NCI-H2029 treated with DMSO at 0.1 percent for 48 hours (cell line): Measurements from ENCODE around the gene SPPL3.
"Not testable (repeated sequence)": the region's sequence is repeated elsewhere in the genome, so short reads cannot be mapped to it uniquely, and the experiment has no call there.

Experiments
- DNase-seq: peaks from one replicate; lab custom pipeline; 2025; lab: John Stamatoyannopoulos, UW

Gene SPPL3

GRCh38 chr12:120843472-120843871, 60.7 kb downstream of the SPPL3 start:
- DNase-seq, result no peak

- DNase-seq, result no peak
Observed at GRCh38 chr12:120842595-120842994, 61.6 kb downstream of the SPPL3 start.

GRCh38 chr12:120841525-120841924, 62.6 kb downstream of the SPPL3 start:
- DNase-seq, result no peak

GRCh38 chr12:120839503-120839902, 64.7 kb downstream of the SPPL3 start:
- no peak for DNase-seq

GRCh38 chr12:120838629-120839383, 65.4 kb downstream of the SPPL3 start:
- DNase-seq, result not testable (repeated sequence)

- no peak for DNase-seq
Observed at GRCh38 chr12:120836114-120836684, 68.0 kb downstream of the SPPL3 start.

- DNase-seq, result no peak
Observed at GRCh38 chr12:120835657-120836056, 68.5 kb downstream of the SPPL3 start.

GRCh38 chr12:120835304-120835612, 68.9 kb downstream of the SPPL3 start:
- DNase-seq, result no peak

GRCh38 chr12:120834489-120835303, 69.5 kb downstream of the SPPL3 start:
- DNase-seq, result no peak

- no peak for DNase-seq
Observed at GRCh38 chr12:120833849-120834248, 70.3 kb downstream of the SPPL3 start.

- no peak for DNase-seq
Observed at GRCh38 chr12:120832737-120833136, 71.4 kb downstream of the SPPL3 start.

GRCh38 chr12:120831648-120832267, 72.4 kb downstream of the SPPL3 start:
- no peak for DNase-seq

- no peak for DNase-seq
Observed at GRCh38 chr12:120830966-120831365, 73.2 kb downstream of the SPPL3 start.

- DNase-seq, result no peak
Observed at GRCh38 chr12:120830052-120830940, 73.9 kb downstream of the SPPL3 start.

- DNase-seq, result no peak
Observed at GRCh38 chr12:120826335-120826734, 77.8 kb downstream of the SPPL3 start.

GRCh38 chr12:120825337-120825736, 78.8 kb downstream of the SPPL3 start:
- no peak for DNase-seq

GRCh38 chr12:120822832-120823503, 81.2 kb downstream of the SPPL3 start:
- DNase-seq, result no peak

GRCh38 chr12:120821878-120822277, 82.3 kb downstream of the SPPL3 start:
- DNase-seq, result no peak

- DNase-seq, result no peak
Observed at GRCh38 chr12:120820884-120821510, 83.2 kb downstream of the SPPL3 start.

GRCh38 chr12:120818416-120818815, 85.7 kb downstream of the SPPL3 start:
- no peak for DNase-seq
